ENCODE data around the gene FAM217A. TPM values are rescaled to one million over a fixed set of nuclear protein-coding genes. Genes with fewer than 3 reads are reported as not detected.

The FAM217A gene
- total and polyA plus RNA-seq, 10 of the 15 experiments (the other 5 are each of a cell fraction or from before 2014, with no cell fraction given), result 0.09 to 0.11 TPM; not detected in 8

GRCh38 chr6:4102687-4103244 is 23.8 kb upstream of the FAM217A start:
- ChIA-PET RAD21 (ENCODE audit: unreplicated experiment) (no interaction called here), CTCF (interaction anchor here (0.8 kb wide), 1 partner anchor 111 kb away, joined by 3 read pairs; no protein-coding TSS in a partner anchor), POLR2A (interaction anchor here (1.1 kb wide), 1 partner anchor 12 kb away, joined by 3 read pairs; no protein-coding TSS in a partner anchor), SMC1A (ENCODE audit: uncharacterized antibody, unreplicated experiment) (interaction anchor here (1.3 to 1.6 kb wide), 2 partner anchors 10 to 53 kb away, joined by 3 to 4 read pairs; no protein-coding TSS in a partner anchor)
- TF ChIP-seq FOXM1 (IDR thresholded peaks at IDR 0.05; ENCODE audit: low read depth, low read length) (no peak), SRF (IDR thresholded peaks at IDR 0.05; ENCODE audit: low read depth in 2 of 2, low read length in 2 of 2) (no peak), SUPT20H (IDR thresholded peaks at IDR 0.05; ENCODE audit: borderline replicate concordance, control insufficient read depth, low read depth, low read length) (no peak), FOS (IDR thresholded peaks at IDR 0.05; ENCODE audit: borderline replicate concordance, extremely low read depth, insufficient read length) (no peak), SUZ12 (IDR thresholded peaks at IDR 0.05; ENCODE audit: unreplicated experiment) (no peak), USF2 (IDR thresholded peaks at IDR 0.05; ENCODE audit: borderline replicate concordance, low read depth, low read length) (no peak), SMAD1 (IDR thresholded peaks at IDR 0.05; ENCODE audit: low read depth, partially characterized antibody) (no peak)
- H3K4me1 ChIP-seq (ENCODE audit: control insufficient read depth, insufficient read depth, low read length), result no peaks in the 10 kb centered on the region
- H3K4me2 ChIP-seq (ENCODE audit: control insufficient read depth, insufficient read depth), result no peak overlapping the region
- H3K27ac ChIP-seq (ENCODE audit: control insufficient read depth, insufficient read depth), result no peak overlapping the region
- no peaks in the 10 kb centered on the region for H3K36me3 ChIP-seq (ENCODE audit: control insufficient read depth in 2 of 2, insufficient read depth in 2 of 2, low read length in 1 of 2)
- FAIRE-seq, result no peak
- H3K79me2 ChIP-seq (ENCODE audit: control insufficient read depth, insufficient read depth, low read length), result no peaks in the 10 kb centered on the region
- no peak for ATAC-seq
- intact Hi-C loops (cut with micrococcal nuclease; ENCODE audit: unreplicated experiment), result no loop called here
- in situ Hi-C loops (cut with MboI), result no loop called here
- H3K27me3 ChIP-seq (replicated peaks in 1 of 2; ENCODE audit: control insufficient read depth in 2 of 2, insufficient read depth in 2 of 2, low read length in 1 of 2), result no peaks in the 10 kb centered on the region; a peak in 1 of 4 replicates
- H2AFZ ChIP-seq (ENCODE audit: control insufficient read depth, low read depth, low read length), result no peak overlapping the region
- no TSS peak for BruUV-seq (replicated peaks)
- H3K9ac ChIP-seq (ENCODE audit: control insufficient read depth, insufficient read depth, low read length), result no peak overlapping the region
- H3K9me3 ChIP-seq (replicated peaks; ENCODE audit: control insufficient read depth, insufficient read depth, low read length), result no peaks in the 10 kb centered on the region
- H3K4me3 ChIP-seq, result no peak overlapping the region
- H4K20me1 ChIP-seq (ENCODE audit: control insufficient read depth, insufficient read depth), result no peaks in the 10 kb centered on the region
- WGBS (ENCODE audit: insufficient coverage, insufficient replicate concordance, low lambda C conversion rate, missing lambda C conversion rate), result 24% methylated on average over 6 of the region's 6 CpGs
- DNase-seq (ENCODE audit: low read depth, low spot score), result no peak

All from GM12878 (cell line).